HG02763 (cell line): ENCODE data around the gene IGFL4.

Source experiments
- ATAC-seq: cut with Tn5 transposase; IDR thresholded peaks from one replicate; pipeline ENCODE4 v1.9.1; 2021; ENCODE audit warnings: mild to moderate bottlenecking, moderate library complexity; ENCODE audit not compliant: unreplicated experiment

The IGFL4 gene

GRCh38 chr19:46022061-46022430, 18.8 kb downstream of the IGFL4 start:
- ATAC-seq, result no peak

GRCh38 chr19:46021531-46022041, 19.2 kb downstream of the IGFL4 start:
- no peak for ATAC-seq

GRCh38 chr19:46020819-46021125, 20.0 kb downstream of the IGFL4 start:
- ATAC-seq, result no peak

GRCh38 chr19:46019270-46019669, 21.5 kb downstream of the IGFL4 start:
- ATAC-seq, result no peak

- no peak for ATAC-seq
These were observed 22.0 kb downstream of the IGFL4 start for GRCh38 chr19:46018729-46019251.

GRCh38 chr19:46017874-46018675, 22.7 kb downstream of the IGFL4 start:
- no peak for ATAC-seq

GRCh38 chr19:46017095-46017429, 23.7 kb downstream of the IGFL4 start:
- ATAC-seq, result no peak

- ATAC-seq, result no peak
These were observed 24.2 kb downstream of the IGFL4 start for GRCh38 chr19:46016426-46017094.

- no peak for ATAC-seq
These were observed 24.9 kb downstream of the IGFL4 start for GRCh38 chr19:46015687-46016425.

GRCh38 chr19:46014941-46015686, 25.7 kb downstream of the IGFL4 start:
- no peak for ATAC-seq

GRCh38 chr19:46014534-46014933, 26.3 kb downstream of the IGFL4 start:
- ATAC-seq, result no peak

GRCh38 chr19:46009530-46010510, 31.0 kb downstream of the IGFL4 start:
- no peak for ATAC-seq

- ATAC-seq, result no peak
These were observed 34.4 kb downstream of the IGFL4 start for GRCh38 chr19:46006411-46006810.

GRCh38 chr19:46002678-46003275, 38.0 kb downstream of the IGFL4 start:
- ATAC-seq, result no peak

GRCh38 chr19:46000491-46001246, 40.1 kb downstream of the IGFL4 start:
- no peak for ATAC-seq

- no peak for ATAC-seq
These were observed 41.1 kb downstream of the IGFL4 start for GRCh38 chr19:45999653-46000121.

GRCh38 chr19:45998834-45999233, 42.0 kb downstream of the IGFL4 start:
- ATAC-seq, result no peak

- ATAC-seq, result no peak
These were observed 43.9 kb downstream of the IGFL4 start for GRCh38 chr19:45996933-45997332.
